Activated naive CD4-positive, alpha-beta T cell treated with anti-CD3 and anti-CD28 coated beads for 36 hours (primary cell): Measurements from ENCODE around the gene HCN2. TPM values are rescaled to one million over a fixed set of nuclear protein-coding genes. Genes with fewer than 3 reads are reported as not detected.

Experiments
- CTCF ChIA-PET: fragments of 350-600 bp; sonication (Branson Sonifier 250); formaldehyde crosslinking; loops from one replicate; lab custom pipeline; 2021; ENCODE audit warnings: antibody characterized with exemption; lab: Charles Lee
- DNase-seq: peaks from one replicate; pipeline ENCODE4 v3.0.0-alpha.2; 2020
- H3K27ac Mint-ChIP-seq: one replicate; pipeline ENCODE4 v1.8.0; 2021; ENCODE audit warnings: mild to moderate bottlenecking, mixed read lengths
- H3K27me3 Mint-ChIP-seq: one replicate; pipeline ENCODE4 v1.8.0; 2021; ENCODE audit warnings: low read depth, mixed read lengths
- H3K36me3 Mint-ChIP-seq: one replicate; pipeline ENCODE4 v1.8.0; 2021; ENCODE audit warnings: low read depth, mixed read lengths
- H3K4me1 Mint-ChIP-seq: one replicate; pipeline ENCODE4 v1.8.0; 2021; ENCODE audit warnings: low read depth, mixed read lengths
- H3K4me3 Mint-ChIP-seq: one replicate; pipeline ENCODE4 v1.8.0; 2021; ENCODE audit warnings: mild to moderate bottlenecking, moderate library complexity, mixed read lengths
- H3K9me3 Mint-ChIP-seq: one replicate; pipeline ENCODE4 v1.8.0; 2021; ENCODE audit warnings: mixed read lengths
- intact Hi-C: fragments of 100-400 bp; cut with micrococcal nuclease; formaldehyde crosslinking; loops from one replicate; pipeline ENCODE4 v1.15.1; 2023
- total RNA-seq, 2 experiments: library from RNA; stranded (reverse); gene quantifications; one replicate each; pipeline ENCODE4 v1.2.3, GENCODE V29; 2021

Gene HCN2
- total RNA-seq, 2 experiments from 2014 or later: 0.41 to 0.49 TPM

DNA sequence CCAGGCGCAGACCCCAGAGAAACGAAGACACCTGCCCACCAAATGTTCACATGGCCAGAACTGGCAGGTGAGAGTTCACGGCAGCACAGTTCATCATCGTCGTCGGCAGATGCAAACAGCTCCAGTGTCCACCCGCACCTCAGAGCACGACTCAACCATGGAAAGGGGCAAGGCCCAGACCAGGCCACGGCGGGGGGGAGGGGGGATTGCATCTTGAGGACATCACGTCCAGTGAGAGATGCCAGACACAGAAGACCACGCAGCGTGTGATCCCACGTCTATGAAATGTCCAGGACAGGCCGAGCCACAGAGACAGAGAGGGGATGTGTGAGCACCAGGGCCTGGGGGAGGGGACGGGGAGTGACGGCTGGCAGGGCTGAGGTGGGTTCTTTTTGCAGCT is 66.0 kb downstream of the HCN2 start:
- H3K4me3 Mint-ChIP-seq: no peak overlapping the region
- H3K4me1 Mint-ChIP-seq: peaks cover 47% of the 10 kb centered on the region
- CTCF ChIA-PET: interaction anchor here (0.6 kb wide), 1 partner anchor 26 kb away, joined by 6 read pairs; no protein-coding TSS in a partner anchor
- intact Hi-C loops: no loop called here
- H3K9me3 Mint-ChIP-seq: no peaks in the 10 kb centered on the region
- no peaks in the 10 kb centered on the region for H3K27me3 Mint-ChIP-seq
- H3K36me3 Mint-ChIP-seq: peaks cover 29% of the 10 kb centered on the region
- H3K27ac Mint-ChIP-seq: peak overlapping the region; percentile 59
- no peak for DNase-seq

DNA sequence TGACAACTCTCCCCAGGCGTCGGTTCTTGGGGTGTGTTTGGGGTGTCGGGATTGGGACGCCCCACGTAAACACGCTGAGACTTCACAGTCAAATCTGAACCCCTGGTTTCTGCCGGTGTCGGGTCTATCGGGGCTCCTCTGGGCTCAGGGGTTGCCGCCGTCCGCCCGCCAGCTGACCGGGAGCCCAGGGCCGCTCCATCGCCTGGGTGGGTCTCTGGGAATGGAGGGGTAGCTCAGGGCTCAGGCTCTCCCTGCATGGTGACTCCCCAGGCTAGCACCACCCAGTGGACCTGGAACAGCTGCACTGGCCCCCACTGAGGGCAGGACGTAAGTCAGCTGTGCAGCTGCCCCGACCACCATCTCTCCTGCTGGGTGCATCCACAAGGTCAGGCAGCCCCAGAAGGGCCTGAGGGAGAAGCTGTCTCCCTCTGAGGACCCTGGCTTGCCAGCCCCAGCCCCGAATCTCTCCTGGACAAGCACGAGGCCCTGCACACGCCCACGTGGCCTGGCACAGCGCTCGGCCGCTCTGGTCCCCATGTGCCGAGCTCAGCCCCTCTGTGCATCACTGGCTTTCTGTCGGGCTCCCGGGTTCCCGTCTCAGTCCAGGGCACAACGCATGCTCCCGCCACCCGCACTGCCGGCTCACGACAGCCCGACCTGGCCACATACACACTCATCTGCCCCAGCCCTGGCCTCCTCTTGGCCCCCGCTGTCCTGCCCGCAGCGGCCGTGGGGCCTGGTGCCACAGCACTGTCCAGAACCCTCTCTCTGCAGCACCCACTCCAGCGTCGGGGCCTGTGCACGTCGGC is 67.3 kb downstream of the HCN2 start:
- intact Hi-C loops: no loop called here

DNA sequence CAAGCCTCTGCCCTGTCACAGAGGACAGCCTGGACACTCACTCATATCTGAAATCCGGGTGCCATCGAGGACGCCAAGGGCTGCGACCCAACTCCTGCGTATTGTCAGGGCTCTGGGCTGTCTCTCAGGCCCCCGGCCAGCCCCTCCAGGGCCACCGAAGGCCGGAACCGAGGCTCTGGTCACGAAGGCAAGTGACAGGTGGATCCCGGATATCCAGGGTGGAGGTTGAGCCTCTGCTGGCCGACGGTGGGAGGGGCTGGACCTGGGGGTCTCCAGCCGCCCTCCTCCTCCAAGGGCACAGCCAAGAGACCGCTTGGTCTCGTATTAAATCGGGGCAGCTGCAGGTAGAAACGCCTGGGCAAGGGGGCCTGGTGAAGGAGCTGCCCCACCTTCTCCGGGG is 67.9 kb downstream of the HCN2 start:
- CTCF ChIA-PET: no interaction called here
- Mint-ChIP-seq H3K36me3 (peaks cover 38% of the 10 kb centered on the region), H3K9me3 (no peaks in the 10 kb centered on the region), H3K4me3 (no peak overlapping the region), H3K4me1 (peaks cover 49% of the 10 kb centered on the region), H3K27ac (peak overlapping the region; percentile 24), H3K27me3 (no peaks in the 10 kb centered on the region)
- DNase-seq: no peak
- intact Hi-C loops: no loop called here

More for the DNA sequence above, 67.3 kb downstream of the HCN2 start:
- H3K9me3 Mint-ChIP-seq: no peaks in the 10 kb centered on the region
- H3K4me3 Mint-ChIP-seq: no peak overlapping the region
- no peak overlapping the region for H3K27ac Mint-ChIP-seq
- peaks cover 49% of the 10 kb centered on the region for H3K4me1 Mint-ChIP-seq
- CTCF ChIA-PET: no interaction called here
- no peak for DNase-seq
- no peaks in the 10 kb centered on the region for H3K27me3 Mint-ChIP-seq
- H3K36me3 Mint-ChIP-seq: peaks cover 38% of the 10 kb centered on the region

DNA sequence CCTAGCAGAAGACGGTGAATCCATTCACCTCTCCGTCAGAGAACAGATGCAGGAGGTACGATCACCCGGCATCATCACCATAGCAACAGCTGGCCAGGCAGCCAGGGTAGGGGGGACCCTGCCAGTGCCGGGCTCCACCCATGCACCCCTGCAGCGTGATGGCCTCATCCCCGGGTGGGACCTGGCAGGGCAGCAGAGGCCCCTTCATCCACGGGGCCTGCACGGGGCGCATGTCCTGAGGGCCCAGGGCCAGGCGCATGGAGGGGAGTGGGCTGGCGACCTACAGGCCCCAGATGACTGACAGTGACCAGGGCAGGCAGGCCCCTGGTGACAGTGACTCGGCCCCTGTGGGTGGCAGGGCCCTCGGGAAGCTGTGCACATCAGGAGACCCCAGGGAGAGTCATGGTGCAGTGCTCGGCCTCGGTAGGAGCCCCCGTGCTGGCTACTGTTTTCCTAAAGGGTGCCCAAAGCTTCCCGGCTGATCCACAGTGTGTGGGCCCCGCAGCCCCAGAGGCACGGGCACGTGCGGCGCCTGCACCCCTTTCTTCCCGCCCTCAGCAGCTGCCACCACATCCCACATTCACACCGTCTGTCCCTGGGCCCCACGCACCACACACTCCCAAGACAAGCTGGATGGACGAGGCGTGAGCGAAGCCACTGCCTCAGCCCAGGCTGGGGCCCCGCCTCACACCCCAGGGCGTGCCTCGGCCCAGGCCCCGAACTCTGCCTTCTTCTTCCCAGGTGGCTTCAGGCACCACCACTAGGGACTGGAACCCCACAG is 68.6 kb downstream of the HCN2 start:
- no peak overlapping the region for H3K4me3 Mint-ChIP-seq
- peaks cover 49% of the 10 kb centered on the region for H3K4me1 Mint-ChIP-seq

DNA sequence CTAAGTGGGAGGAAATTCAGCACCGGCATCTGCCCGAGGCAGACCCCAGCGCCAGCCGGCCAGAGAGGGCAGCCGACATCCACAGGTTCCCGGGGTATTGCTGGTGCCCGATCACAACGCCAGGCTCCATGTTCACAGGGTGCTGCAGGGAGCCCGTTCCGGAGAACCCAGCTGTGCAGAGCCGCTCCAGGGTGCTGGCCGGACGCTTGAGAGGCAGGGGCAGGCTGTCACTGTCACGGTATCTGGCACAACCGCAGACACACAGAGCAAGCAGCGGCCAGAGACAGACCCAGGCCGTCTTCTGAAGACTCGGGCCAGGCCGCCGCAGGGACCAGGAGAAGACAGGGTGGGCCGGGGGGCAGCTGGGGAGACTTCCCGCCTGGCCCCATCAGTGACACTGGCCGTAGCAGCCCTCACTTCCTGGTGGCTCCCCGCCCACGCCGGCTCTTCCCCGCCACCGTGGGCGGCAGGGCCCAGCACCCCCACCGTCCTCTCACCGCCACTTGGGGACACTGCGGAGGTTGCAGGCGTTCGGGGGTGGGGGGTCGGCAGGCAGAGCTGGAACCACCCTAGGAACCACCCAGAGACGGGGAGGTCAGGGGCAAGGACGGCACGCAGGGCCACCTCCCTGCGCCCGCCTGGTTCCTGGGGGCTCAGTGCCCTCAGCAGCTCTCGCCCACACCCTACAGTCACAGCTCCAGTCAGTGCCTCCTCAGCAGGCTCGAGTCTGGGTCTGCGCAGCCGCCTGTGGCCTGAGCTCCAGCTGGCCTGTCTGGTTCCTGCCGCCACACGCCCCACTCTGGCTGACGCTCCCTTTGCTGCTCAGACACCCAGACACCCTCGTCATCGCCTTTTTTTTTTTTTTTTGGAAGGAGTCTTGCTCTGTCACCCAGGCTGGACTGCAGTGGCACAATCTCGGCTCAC is 69.5 kb downstream of the HCN2 start:
- H3K36me3 Mint-ChIP-seq: peaks cover 35% of the 10 kb centered on the region
- no peaks in the 10 kb centered on the region for H3K9me3 Mint-ChIP-seq
- peaks cover 56% of the 10 kb centered on the region for H3K4me1 Mint-ChIP-seq
- no peaks in the 10 kb centered on the region for H3K27me3 Mint-ChIP-seq
- peak overlapping the region; percentile 98 for H3K27ac Mint-ChIP-seq
- no peak for DNase-seq
- CTCF ChIA-PET: interaction anchor here (1.2 kb wide), 1 partner anchor 18 kb away, joined by 3 read pairs; no protein-coding TSS in a partner anchor
- intact Hi-C loops: no loop called here
- peak overlapping the region; percentile 99 for H3K4me3 Mint-ChIP-seq

More for the DNA sequence above, 68.6 kb downstream of the HCN2 start:
- intact Hi-C loops: no loop called here
- H3K27ac Mint-ChIP-seq: peak overlapping the region; percentile 65
- no peaks in the 10 kb centered on the region for H3K9me3 Mint-ChIP-seq
- no peaks in the 10 kb centered on the region for H3K27me3 Mint-ChIP-seq
- peaks cover 37% of the 10 kb centered on the region for H3K36me3 Mint-ChIP-seq
- CTCF ChIA-PET: no interaction called here
- no peak for DNase-seq

DNA sequence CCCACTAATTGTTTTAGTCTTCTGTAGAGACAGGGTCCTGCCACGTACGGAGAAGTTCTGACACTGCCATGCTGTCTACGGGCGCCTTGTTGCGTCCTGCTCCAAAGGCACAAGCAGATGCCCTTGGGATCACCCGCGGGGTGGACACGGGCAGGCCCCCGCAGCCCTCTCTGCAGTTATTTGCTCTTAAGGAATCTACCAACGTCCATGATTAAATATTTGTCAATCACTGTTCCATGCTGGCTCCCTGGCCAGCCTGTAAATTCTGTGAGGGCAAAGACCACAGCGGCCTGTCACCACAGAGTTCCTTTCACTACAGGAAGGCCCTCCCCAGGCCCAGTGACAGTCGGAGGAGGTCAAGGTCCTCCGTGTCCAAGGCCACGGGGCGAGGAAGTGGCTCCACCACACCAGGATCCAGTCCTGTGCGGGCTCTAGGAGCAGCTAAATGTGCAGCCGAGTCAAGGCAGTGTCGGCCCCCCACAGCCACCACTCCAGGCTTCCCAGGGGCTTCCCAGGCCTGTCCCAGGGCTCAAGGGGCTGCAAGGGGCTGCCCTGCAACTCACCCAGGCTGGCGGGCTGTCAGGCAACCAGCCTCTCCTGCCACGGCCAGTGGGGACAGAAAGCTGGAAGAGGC is 71.2 kb downstream of the HCN2 start:
- CTCF ChIA-PET: interaction anchor here (1.2 kb wide), 1 partner anchor 77 kb away, joined by 3 read pairs; no protein-coding TSS in a partner anchor
- Mint-ChIP-seq H3K4me3 (peak overlapping the region; percentile 99), H3K27me3 (no peaks in the 10 kb centered on the region), H3K9me3 (no peaks in the 10 kb centered on the region), H3K36me3 (peaks cover 24% of the 10 kb centered on the region), H3K4me1 (peaks cover 52% of the 10 kb centered on the region), H3K27ac (peak overlapping the region; percentile 98)
- intact Hi-C loops: loop anchor here (1.0 to 5.0 kb wide), 9 partner anchors 28 to 746 kb away; partner anchors contain the start of genes CDC34, CIRBP, DAZAP1 and POLRMT
- peak; percentile 13 for DNase-seq

DNA sequence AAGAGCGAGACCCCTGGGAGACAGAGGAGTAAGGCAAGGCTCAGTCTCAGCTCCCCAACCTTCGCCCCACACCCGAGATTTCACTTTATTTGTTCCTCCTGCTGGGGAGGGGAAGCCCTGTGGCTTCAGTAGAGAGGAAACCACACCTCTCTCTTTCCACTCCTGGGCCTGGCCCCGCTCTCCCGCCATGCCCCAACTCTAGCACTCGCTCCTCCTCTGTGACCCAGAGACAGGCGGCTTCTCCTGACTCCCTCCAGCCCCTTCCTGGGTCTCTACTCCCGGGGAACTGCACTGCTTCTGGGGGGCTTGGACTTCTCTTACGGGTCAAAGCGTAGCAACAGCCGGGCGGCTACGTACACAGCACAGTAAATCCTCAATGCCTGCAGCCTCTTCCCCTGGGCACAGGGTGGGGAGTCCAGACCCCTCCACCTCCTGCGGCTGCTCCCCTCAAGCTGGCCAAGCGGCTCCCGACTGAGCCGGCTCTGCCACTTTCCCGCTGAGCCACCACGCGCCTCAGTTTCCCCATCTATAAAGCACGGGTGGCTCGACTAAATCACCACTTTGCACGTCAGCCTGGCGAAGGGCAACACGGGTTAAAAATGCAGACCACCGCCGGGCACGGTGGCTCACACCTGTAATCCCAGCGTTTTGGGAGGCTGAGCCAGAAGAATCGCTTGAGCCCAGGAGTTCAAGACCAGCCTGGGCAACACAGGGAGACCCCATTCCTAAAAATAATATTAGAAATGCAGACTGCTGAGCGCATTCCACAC is 71.9 kb downstream of the HCN2 start:
- peak overlapping the region; percentile 98 for H3K27ac Mint-ChIP-seq
- no peaks in the 10 kb centered on the region for H3K9me3 Mint-ChIP-seq
- H3K27me3 Mint-ChIP-seq: no peaks in the 10 kb centered on the region
- peaks cover 47% of the 10 kb centered on the region for H3K4me1 Mint-ChIP-seq
- CTCF ChIA-PET: interaction anchor here (1.2 kb wide), 1 partner anchor 78 kb away, joined by 3 read pairs; no protein-coding TSS in a partner anchor
- intact Hi-C loops: loop anchor here (1.0 to 5.0 kb wide), 8 partner anchors 28 to 746 kb away; partner anchors contain the start of genes CDC34, CIRBP, DAZAP1 and POLRMT
- peaks cover 23% of the 10 kb centered on the region for H3K36me3 Mint-ChIP-seq
- peak overlapping the region; percentile 99 for H3K4me3 Mint-ChIP-seq
- peak; percentile 82 for DNase-seq

DNA sequence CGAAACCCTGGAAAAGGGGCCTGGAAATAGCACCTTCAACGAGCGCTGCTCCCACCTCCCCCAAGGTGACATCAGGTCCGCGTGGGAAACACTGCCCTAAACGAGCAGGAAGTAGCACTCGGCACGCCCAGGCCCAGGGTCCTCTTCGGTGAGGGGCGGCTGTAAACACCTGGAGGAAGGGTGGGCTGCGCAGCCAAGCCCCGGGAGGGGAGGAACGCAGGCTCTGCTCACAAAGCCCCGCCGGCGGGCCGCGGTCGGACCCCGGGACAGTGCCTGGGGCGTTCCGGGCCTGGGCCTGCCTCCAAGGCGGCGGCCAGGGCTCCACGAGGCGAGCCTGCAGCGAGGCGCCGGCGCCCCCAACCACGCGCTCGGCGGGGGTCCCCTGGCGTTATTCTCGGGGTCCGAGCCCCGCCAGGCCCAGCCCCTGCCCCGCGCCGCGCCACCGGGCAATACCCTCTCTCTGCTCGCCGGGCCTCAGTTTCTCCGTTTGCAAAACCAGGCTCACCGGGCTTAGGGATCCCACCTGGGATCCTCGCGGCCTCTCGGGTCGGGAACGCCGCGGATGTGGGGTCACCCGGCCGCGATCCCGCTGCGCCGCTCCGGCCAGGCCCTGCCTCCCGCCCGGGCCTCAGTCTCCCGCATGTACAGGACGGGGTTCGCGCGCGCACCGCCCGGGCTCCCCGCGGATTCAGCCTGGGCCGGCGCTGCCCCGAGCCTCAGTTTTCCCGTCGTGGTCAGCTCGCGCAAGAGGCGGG is 72.7 kb downstream of the HCN2 start:
- no peaks in the 10 kb centered on the region for H3K9me3 Mint-ChIP-seq
- DNase-seq: peak; percentile 81
- H3K36me3 Mint-ChIP-seq: peaks cover 23% of the 10 kb centered on the region
- H3K4me3 Mint-ChIP-seq: peak overlapping the region; percentile 99
- intact Hi-C loops: loop anchor here (5.0 kb wide), 5 partner anchors 130 to 745 kb away; partner anchors contain the start of genes CDC34, CIRBP, DAZAP1 and RNU6-2
- H3K27ac Mint-ChIP-seq: peak overlapping the region; percentile 98
- H3K4me1 Mint-ChIP-seq: peaks cover 42% of the 10 kb centered on the region
- CTCF ChIA-PET: no interaction called here
- H3K27me3 Mint-ChIP-seq: no peaks in the 10 kb centered on the region

DNA sequence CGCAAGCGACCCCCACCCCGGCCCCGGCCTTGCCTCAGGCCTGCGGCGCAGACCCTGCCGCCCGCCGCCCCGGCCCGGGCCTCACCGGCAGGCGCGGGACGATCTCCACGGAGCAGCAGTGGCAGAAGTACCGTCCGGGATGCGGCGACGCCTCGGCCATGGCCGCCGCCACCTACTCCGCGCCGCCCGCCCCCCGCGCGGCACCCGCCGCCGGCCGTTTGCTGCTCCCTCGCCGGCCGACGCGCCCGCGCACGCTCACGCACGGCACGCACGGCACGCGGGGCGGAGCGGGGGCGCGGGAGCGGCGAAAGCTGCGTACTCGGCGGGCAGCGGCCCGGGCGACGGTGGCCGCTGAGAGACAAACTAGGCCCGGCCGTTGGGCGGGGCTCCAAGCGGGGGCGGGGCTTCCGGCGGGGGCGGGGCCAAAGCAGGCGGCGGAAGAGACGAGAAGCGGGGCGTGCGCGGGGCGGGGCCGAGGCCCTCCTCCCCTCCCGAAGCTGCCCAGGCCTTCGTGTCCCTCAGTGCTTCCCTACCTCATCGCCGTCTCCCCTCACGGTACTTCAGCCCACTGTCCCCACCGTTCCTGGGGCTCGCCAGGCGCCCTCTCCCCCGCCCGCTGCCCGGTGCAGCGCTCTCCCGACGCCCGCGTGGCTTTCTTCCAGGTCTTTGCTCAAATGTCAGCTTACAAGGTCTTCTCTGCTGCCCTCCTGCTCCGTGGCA is 73.4 kb downstream of the HCN2 start, which contains the start of gene RNF126:
TSS of gene RNF126 (minus strand) at position 253 of the 720 bp plus-strand sequence. CDS start at position 160, 93 bp downstream.
- H3K27ac Mint-ChIP-seq: peak within 1 kb of the TSS; percentile 98
- intact Hi-C loops: loop anchor here (1.0 to 5.0 kb wide), 7 partner anchors 17 to 744 kb away; partner anchors contain the start of genes BSG, CDC34, CIRBP and DAZAP1
- H3K27me3 Mint-ChIP-seq: no peaks in the 10 kb centered on the region
- H3K4me3 Mint-ChIP-seq: peak within 1 kb of the TSS; percentile 99
- peaks cover 23% of the 10 kb centered on the region for H3K36me3 Mint-ChIP-seq
- H3K4me1 Mint-ChIP-seq: peaks cover 40% of the 10 kb centered on the region
- H3K9me3 Mint-ChIP-seq: no peaks in the 10 kb centered on the region
- CTCF ChIA-PET: interaction anchor here (1.0 to 1.2 kb wide), 2 partner anchors 14 to 71 kb away, joined by 3 to 8 read pairs; no protein-coding TSS in a partner anchor
- DNase-seq: peak; percentile 95
